HepG2 (cell line): Measurements from ENCODE around the gene FCHO1. TPM values are rescaled to one million over a fixed set of nuclear protein-coding genes. Genes with fewer than 3 reads are reported as not detected.

ENCODE experiments used
- GABPA ChIP-seq, 2 experiments: IDR thresholded peaks; 2 replicates each; pipeline ENCODE4 v1.6.1; 2011 to 2016; ENCODE audit warnings: low read depth in 2 of 2, low read length in 1 of 2, missing biosample characterization in 1 of 2, missing genetic modification characterization in 1 of 2
- GABPB1 ChIP-seq: IDR thresholded peaks from 2 replicates; pipeline ENCODE4 v1.6.1; 2016; ENCODE audit warnings: mild to moderate bottlenecking, missing genetic modification reagents, moderate library complexity, missing compliant biosample characterization
- MBD4 ChIP-seq: IDR thresholded peaks from 2 replicates; pipeline ENCODE4 v1.6.1; 2012; ENCODE audit warnings: low read length, inconsistent platforms, borderline replicate concordance
- MLLT10 ChIP-seq: sonication (generic); formaldehyde crosslinking; IDR thresholded peaks from 2 replicates; pipeline ENCODE4 v1.4.0; 2020; ENCODE audit warnings: missing genetic modification reagents
- NCOA1 ChIP-seq: sonication (generic); formaldehyde crosslinking; IDR thresholded peaks from 2 replicates; pipeline ENCODE4 v1.9.0; 2021; ENCODE audit warnings: missing genetic modification reagents
- RARA ChIP-seq: IDR thresholded peaks from 2 replicates; pipeline ENCODE4 v1.6.1; 2016; ENCODE audit warnings: missing genetic modification reagents, missing compliant biosample characterization
- SIN3B ChIP-seq: fragments of 150-350 bp; IDR thresholded peaks from 2 replicates; pipeline ENCODE4 v1.6.1; 2014; ENCODE audit warnings: low read length
- SRF ChIP-seq: IDR thresholded peaks from 2 replicates; pipeline ENCODE4 v1.6.1; 2011; ENCODE audit warnings: mild to moderate bottlenecking, low read depth, low read length, moderate library complexity
- TCF7L2 ChIP-seq: IDR thresholded peaks from 2 replicates; pipeline ENCODE4 v1.6.1; 2011; ENCODE audit warnings: mild to moderate bottlenecking, low read depth, low read length, moderate library complexity
- U2AF1 ChIP-seq: fragments of 200-400 bp; formaldehyde crosslinking; optimal IDR thresholded peaks from 2 replicates; pipeline ENCODE3; 2017; ENCODE audit warnings: mild to moderate bottlenecking, low read depth, low read length
- ZFP1 ChIP-seq: IDR thresholded peaks from 2 replicates; pipeline ENCODE4 v1.6.1; 2016
- ZNF20 ChIP-seq: sonication (generic); formaldehyde crosslinking; IDR thresholded peaks from 2 replicates; pipeline ENCODE4 v1.4.0; 2020; ENCODE audit warnings: mild to moderate bottlenecking, moderate library complexity, missing genetic modification reagents
- ZNF329 ChIP-seq: sonication (generic); formaldehyde crosslinking; IDR thresholded peaks from 2 replicates; pipeline ENCODE4 v1.9.0; 2021; ENCODE audit warnings: low read depth, mild to moderate bottlenecking, missing genetic modification reagents
- ZNF451 ChIP-seq: sonication (generic); formaldehyde crosslinking; IDR thresholded peaks from 2 replicates; pipeline ENCODE4 v1.5.0; 2020; ENCODE audit warnings: mild to moderate bottlenecking, missing genetic modification reagents
- ZNF550 ChIP-seq: sonication (generic); formaldehyde crosslinking; IDR thresholded peaks from 2 replicates; pipeline ENCODE4 v1.4.0; 2020; ENCODE audit warnings: mild to moderate bottlenecking, missing genetic modification reagents, borderline replicate concordance
- ZNF570 ChIP-seq: sonication (generic); formaldehyde crosslinking; IDR thresholded peaks from 2 replicates; pipeline ENCODE4 v1.4.0; 2020; ENCODE audit warnings: mild to moderate bottlenecking, missing genetic modification reagents, borderline replicate concordance
- ZNF709 ChIP-seq: sonication (generic); formaldehyde crosslinking; IDR thresholded peaks from 2 replicates; pipeline ENCODE4 v1.5.0; 2020; ENCODE audit warnings: mild to moderate bottlenecking, missing genetic modification reagents
- polyA plus RNA-seq, 8 experiments: library from polyadenylated mRNA; depleted of rRNA in 3 of 8; stranded (reverse) in 7 of 8; unstranded in 1 of 8; fragments of >200 nt; fragmentation: Illumina TruSeq in 4 of 8; extraction: Trizol in 4 of 8; gene quantifications; 2 replicates each; pipeline versions ENCODE4 v1.2.1 to v1.2.3, GENCODE V29; 2011 to 2016; ENCODE audit warnings: low read depth in 4 of 8, missing spikeins in 1 of 8, mixed read lengths in 1 of 8; ENCODE audit not compliant: insufficient read depth in 1 of 8
- total RNA-seq, 5 experiments: library from RNA; depleted of rRNA; stranded (reverse); fragments of >200 nt; fragmentation: Illumina TruSeq; extraction: Trizol; gene quantifications; 2 replicates each; pipeline ENCODE4 v1.2.3, GENCODE V29; 2016; ENCODE audit warnings: low read depth in 1 of 5
- TF ChIP-seq, protein P1 (sequence below): sonication (generic); formaldehyde crosslinking; IDR thresholded peaks from 2 replicates; pipeline ENCODE4 v1.4.0; 2020; ENCODE audit warnings: missing genetic modification reagents
- TF ChIP-seq, protein P2 (sequence below): IDR thresholded peaks from 2 replicates; pipeline ENCODE4 v1.6.1; 2016; ENCODE audit warnings: low read depth, control low read depth
- TF ChIP-seq, protein P3 (sequence below): sonication (generic); formaldehyde crosslinking; IDR thresholded peaks from 2 replicates; pipeline ENCODE4 v1.5.0; 2020; ENCODE audit warnings: mild to moderate bottlenecking, missing genetic modification reagents
- TF ChIP-seq, protein P4 (sequence below): sonication (generic); formaldehyde crosslinking; IDR thresholded peaks from 2 replicates; pipeline ENCODE4 v1.4.0; 2020; ENCODE audit warnings: missing genetic modification reagents
- TF ChIP-seq, protein P5 (sequence below): sonication (generic); formaldehyde crosslinking; IDR thresholded peaks from 2 replicates; pipeline ENCODE4 v1.4.0; 2020; ENCODE audit warnings: mild to moderate bottlenecking, missing genetic modification reagents

FCHO1 gene
- total and polyA plus RNA-seq, 2 of the 13 experiments (the other 11 are each of a cell fraction or from before 2014, with no cell fraction given), result 1.3 to 3.1 TPM

DNA sequence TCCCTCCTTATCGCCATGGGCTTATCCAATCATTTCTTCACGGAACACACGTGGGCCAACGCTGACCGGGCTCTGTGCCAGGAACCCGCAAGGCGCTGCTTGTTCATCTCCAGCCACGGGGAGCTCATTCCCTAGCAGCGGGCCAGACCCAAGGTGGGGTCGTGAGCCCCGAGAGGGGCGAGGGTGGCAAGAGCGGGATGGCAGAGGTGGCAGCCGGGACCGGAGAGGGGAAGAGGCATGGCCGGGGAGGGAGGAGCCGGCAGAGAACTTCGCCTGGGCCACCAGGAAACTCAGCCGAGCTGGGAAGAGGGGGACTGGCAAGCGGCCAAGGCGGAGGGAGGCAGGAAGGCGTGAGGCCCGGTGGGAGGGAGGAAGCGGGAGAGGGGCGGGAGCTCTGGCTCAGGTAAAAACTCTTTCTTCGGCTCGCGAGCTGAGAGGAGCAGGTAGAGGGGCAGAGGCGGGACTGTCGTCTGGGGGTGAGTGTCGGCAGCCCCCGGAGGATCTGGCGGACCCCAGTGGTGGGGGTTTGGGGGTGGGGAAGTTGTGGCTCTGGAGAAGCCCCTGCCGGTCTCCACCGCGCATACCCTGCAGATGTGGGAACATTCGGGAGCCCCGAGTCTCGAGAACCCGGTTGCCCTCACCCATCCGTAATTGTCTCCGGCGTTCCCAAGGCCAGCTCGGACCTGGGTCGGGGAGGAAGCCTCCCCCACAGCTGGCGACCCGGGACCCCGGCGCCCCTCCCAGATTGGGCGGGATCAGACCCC is 43.6 kb downstream of the FCHO1 start, which contains the start of gene B3GNT3 (continued):
- TF ChIP-seq, protein P1, sequence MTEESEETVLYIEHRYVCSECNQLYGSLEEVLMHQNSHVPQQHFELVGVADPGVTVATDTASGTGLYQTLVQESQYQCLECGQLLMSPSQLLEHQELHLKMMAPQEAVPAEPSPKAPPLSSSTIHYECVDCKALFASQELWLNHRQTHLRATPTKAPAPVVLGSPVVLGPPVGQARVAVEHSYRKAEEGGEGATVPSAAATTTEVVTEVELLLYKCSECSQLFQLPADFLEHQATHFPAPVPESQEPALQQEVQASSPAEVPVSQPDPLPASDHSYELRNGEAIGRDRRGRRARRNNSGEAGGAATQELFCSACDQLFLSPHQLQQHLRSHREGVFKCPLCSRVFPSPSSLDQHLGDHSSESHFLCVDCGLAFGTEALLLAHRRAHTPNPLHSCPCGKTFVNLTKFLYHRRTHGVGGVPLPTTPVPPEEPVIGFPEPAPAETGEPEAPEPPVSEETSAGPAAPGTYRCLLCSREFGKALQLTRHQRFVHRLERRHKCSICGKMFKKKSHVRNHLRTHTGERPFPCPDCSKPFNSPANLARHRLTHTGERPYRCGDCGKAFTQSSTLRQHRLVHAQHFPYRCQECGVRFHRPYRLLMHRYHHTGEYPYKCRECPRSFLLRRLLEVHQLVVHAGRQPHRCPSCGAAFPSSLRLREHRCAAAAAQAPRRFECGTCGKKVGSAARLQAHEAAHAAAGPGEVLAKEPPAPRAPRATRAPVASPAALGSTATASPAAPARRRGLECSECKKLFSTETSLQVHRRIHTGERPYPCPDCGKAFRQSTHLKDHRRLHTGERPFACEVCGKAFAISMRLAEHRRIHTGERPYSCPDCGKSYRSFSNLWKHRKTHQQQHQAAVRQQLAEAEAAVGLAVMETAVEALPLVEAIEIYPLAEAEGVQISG (CRISPR knock-in tag), result no peak
- TF ChIP-seq SIN3B, result no peak
- TF ChIP-seq, protein P2, sequence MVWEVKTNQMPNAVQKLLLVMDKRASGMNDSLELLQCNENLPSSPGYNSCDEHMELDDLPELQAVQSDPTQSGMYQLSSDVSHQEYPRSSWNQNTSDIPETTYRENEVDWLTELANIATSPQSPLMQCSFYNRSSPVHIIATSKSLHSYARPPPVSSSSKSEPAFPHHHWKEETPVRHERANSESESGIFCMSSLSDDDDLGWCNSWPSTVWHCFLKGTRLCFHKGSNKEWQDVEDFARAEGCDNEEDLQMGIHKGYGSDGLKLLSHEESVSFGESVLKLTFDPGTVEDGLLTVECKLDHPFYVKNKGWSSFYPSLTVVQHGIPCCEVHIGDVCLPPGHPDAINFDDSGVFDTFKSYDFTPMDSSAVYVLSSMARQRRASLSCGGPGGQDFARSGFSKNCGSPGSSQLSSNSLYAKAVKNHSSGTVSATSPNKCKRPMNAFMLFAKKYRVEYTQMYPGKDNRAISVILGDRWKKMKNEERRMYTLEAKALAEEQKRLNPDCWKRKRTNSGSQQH (CRISPR knock-in tag), result no peak
- TF ChIP-seq, protein P3, sequence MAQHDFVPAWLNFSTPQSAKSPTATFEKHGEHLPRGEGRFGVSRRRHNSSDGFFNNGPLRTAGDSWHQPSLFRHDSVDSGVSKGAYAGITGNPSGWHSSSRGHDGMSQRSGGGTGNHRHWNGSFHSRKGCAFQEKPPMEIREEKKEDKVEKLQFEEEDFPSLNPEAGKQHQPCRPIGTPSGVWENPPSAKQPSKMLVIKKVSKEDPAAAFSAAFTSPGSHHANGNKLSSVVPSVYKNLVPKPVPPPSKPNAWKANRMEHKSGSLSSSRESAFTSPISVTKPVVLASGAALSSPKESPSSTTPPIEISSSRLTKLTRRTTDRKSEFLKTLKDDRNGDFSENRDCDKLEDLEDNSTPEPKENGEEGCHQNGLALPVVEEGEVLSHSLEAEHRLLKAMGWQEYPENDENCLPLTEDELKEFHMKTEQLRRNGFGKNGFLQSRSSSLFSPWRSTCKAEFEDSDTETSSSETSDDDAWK (CRISPR knock-in tag), result no peak
- no peak for TF ChIP-seq MLLT10 (CRISPR knock-in tag)
- no peak for TF ChIP-seq ZNF451
- TF ChIP-seq, protein P4, sequence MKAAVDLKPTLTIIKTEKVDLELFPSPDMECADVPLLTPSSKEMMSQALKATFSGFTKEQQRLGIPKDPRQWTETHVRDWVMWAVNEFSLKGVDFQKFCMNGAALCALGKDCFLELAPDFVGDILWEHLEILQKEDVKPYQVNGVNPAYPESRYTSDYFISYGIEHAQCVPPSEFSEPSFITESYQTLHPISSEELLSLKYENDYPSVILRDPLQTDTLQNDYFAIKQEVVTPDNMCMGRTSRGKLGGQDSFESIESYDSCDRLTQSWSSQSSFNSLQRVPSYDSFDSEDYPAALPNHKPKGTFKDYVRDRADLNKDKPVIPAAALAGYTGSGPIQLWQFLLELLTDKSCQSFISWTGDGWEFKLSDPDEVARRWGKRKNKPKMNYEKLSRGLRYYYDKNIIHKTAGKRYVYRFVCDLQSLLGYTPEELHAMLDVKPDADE, result no peak
- TF ChIP-seq MBD4, result no peak
- TF ChIP-seq U2AF1, result peak; percentile 11
- TF ChIP-seq ZNF709 (CRISPR knock-in tag), result no peak
- TF ChIP-seq ZNF20, result no peak
- TF ChIP-seq ZFP1 (CRISPR knock-in tag), result no peak
- no peak for TF ChIP-seq ZNF570 (CRISPR knock-in tag)
- no peak for TF ChIP-seq RARA (CRISPR knock-in tag)
- TF ChIP-seq ZNF329 (CRISPR knock-in tag), result no peak
- no peak for TF ChIP-seq TCF7L2
- peak; percentile 28; the same call in 1 of the 2 replicates for TF ChIP-seq GABPA (IDR thresholded peaks at IDR 0.05; ENCODE audit: low read depth, low read length)
- TF ChIP-seq GABPA (CRISPR knock-in tag; IDR thresholded peaks at IDR 0.05; ENCODE audit: low read depth), result peak; percentile 79
- TF ChIP-seq ZNF550 (CRISPR knock-in tag), result no peak
- TF ChIP-seq, protein P5, sequence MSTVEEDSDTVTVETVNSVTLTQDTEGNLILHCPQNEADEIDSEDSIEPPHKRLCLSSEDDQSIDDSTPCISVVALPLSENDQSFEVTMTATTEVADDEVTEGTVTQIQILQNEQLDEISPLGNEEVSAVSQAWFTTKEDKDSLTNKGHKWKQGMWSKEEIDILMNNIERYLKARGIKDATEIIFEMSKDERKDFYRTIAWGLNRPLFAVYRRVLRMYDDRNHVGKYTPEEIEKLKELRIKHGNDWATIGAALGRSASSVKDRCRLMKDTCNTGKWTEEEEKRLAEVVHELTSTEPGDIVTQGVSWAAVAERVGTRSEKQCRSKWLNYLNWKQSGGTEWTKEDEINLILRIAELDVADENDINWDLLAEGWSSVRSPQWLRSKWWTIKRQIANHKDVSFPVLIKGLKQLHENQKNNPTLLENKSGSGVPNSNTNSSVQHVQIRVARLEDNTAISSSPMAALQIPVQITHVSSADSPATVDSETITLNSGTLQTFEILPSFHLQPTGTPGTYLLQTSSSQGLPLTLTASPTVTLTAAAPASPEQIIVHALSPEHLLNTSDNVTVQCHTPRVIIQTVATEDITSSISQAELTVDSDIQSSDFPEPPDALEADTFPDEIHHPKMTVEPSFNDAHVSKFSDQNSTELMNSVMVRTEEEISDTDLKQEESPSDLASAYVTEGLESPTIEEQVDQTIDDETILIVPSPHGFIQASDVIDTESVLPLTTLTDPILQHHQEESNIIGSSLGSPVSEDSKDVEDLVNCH (CRISPR knock-in tag), result no peak
- no peak for TF ChIP-seq SRF
- TF ChIP-seq GABPB1 (CRISPR knock-in tag), result peak; percentile 88
- TF ChIP-seq NCOA1 (CRISPR knock-in tag), result no peak
